NCI-H2029 (cell line): ENCODE data around the gene LRRFIP1.

ENCODE experiments used
- DNase-seq: peaks from one replicate; lab custom pipeline; 2025; lab: John Stamatoyannopoulos, UW

LRRFIP1 gene

DNA sequence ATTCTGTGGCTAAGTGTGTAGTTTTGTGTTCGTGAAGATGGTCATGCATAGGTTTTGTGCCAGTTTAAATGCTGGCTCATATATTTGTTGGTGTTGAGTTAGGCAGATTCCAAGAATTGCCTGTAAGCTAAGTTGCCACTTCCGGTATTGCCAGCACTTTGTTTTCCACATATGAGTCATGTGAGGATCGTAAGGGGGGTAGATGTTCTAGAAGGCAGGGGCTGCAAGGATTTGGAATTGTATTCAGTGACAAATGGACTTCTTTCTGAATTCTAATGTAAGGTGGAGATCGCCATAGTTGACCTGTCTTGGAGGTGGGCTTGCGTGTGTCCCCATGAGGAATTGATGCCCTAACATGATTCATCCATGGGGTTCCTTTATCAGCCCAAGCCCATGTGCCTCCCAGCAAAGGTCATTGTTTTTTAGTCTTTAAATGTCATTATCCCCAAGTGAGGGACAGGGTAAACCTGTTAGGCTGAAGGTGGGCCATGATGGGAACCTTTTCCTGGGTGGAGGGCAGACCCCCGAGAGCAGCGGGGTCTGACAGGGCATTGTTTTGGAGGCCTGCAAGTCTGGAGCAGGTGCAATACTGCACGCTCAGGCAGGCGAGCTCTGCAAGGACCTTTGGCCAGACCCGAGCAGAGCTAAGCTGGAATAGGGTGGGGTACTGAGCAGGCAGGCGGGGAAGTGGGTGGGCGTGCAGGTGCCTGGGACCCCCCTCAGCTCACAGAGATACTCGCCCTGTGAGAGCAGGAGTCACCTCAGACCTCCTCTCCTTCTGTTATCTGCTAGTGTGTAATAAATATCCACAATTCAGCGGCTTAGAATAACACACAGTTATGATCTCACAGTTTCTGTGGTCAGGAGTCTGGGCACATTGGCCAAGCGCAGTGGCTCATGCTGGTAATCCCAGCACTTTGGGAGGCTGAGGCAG is 77.4 kb downstream of the LRRFIP1 start:
- no peak for DNase-seq

DNA sequence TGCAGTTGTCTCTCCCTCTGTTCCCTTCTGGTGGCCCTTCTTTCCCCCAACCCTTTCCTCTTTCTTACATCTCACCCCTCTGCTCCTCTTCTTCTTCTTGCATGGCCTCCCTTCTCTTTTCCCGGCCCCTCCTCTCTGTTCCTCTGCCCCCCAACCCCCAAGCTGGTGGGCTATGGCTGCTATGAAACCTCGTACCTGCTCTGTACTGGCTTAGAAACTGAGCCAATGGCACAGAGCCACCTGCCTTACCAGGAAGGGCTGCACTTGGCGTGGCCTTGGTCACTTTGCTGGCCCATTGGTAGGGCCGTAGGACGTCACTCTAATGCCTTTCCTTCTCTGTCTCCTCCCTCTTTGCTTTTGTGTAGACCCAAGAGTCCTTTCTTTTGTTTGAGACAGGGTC is 78.9 kb downstream of the LRRFIP1 start:
- DNase-seq = no peak

DNA sequence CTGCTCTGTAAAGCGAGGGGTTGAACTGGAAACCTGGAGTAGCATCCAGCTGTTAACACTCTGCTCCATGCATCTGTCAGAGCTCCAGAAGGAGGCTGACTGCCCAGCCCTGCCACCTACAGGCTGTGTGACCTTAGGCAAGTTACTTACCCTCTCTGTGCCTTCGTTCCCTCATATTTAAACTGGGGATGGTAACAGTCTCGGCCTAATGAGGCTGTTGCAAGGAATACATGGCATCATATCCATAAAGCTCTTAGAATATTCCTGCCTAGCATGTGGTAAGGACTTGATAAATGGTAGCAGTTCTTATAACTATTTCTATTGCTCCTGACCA is 80.6 kb downstream of the LRRFIP1 start:
- DNase-seq = no peak

GRCh38 chr2:237708491-237708890 is 81.1 kb downstream of the LRRFIP1 start:
- no peak for DNase-seq

GRCh38 chr2:237708961-237709360 is 81.6 kb downstream of the LRRFIP1 start:
- no peak for DNase-seq

GRCh38 chr2:237711458-237712150 is 84.2 kb downstream of the LRRFIP1 start:
- DNase-seq = no peak

DNA sequence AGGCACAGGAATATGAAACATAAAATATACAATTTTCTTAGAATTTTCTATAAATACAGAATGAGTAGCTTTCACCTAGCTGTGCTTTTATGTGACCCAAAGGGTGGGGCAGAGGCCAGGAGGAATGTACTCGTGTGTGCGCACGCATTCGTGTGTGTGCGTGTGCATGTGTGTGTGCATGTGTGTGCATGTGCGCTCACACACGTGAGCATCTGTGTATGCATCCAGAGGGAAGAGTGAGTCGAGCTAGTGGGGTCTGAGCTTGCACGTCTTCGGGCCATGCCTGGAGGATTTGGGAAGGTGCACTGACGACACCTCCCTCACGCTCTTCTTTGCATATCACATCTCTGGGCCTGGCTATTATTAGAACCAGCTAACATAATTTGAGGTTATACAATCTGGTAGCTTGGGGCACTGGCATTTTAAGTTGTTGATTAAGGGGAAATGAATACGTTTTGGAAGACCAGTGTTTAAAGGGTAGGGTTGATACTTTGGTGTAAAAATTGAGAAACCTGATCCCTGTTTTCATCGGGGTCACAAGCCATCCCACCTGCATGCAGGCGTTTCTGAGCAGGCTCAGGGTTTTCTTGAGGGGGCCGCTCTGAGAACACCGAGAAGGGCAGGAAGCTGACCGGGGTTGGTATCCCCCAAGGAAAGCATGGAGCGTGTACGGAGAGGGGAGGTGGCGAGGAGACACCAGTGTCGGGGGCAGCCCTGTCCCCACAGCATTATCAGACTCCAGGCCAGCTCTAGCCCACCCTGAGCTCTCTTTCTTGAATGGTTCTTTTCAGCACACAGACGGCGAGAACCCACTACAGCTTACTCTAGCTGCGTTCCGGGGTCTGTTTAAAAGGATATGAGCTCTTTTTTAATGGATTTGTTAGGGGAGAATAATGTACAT is 85.3 kb downstream of the LRRFIP1 start:
- DNase-seq = no peak

- DNase-seq = no peak
Observed at GRCh38 chr2:237714690-237715458, 87.5 kb downstream of the LRRFIP1 start.

DNA sequence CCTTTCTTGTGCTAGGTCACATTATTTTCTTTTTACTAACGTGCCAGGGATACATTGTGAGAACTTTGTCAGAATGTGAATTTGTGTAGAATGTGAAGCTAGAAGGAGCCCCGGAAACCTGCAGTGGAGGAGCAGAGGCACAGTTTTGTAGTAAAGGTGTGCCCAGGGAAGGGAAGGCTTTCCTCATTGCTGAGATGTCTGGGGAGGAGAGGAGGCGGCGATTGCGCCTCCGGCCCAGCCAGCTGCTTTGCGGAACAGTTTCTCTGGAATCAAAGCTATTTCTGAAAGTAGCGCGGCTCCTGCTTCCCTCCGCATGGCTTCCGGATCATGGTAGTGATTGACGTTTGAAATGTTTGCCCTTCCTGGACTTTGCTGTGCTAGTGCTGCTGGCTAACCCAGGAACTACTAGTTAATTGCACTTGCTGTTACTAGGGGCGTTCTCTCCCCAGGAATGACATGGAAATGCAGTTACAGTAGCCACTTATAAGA is 88.1 kb downstream of the LRRFIP1 start:
- no peak for DNase-seq

DNA sequence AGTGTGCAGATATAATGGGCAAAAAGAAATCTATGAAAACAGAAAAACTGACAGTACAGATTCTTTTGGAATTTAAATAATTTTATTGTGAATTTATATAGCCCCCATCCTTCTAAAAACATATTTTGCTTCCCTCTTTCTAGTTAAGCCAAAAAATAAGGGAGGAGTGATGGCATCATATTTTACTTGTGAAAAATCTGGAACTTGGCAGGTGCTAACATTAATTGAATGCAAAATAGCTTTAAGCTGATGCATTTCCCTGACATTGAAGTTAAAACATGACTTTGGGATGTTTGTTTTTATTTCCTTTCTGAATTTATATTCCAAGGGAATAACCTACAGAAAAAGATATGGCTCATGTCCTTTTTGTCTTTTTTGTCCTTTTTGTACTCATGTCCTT is 88.6 kb downstream of the LRRFIP1 start:
- DNase-seq = no peak

DNA sequence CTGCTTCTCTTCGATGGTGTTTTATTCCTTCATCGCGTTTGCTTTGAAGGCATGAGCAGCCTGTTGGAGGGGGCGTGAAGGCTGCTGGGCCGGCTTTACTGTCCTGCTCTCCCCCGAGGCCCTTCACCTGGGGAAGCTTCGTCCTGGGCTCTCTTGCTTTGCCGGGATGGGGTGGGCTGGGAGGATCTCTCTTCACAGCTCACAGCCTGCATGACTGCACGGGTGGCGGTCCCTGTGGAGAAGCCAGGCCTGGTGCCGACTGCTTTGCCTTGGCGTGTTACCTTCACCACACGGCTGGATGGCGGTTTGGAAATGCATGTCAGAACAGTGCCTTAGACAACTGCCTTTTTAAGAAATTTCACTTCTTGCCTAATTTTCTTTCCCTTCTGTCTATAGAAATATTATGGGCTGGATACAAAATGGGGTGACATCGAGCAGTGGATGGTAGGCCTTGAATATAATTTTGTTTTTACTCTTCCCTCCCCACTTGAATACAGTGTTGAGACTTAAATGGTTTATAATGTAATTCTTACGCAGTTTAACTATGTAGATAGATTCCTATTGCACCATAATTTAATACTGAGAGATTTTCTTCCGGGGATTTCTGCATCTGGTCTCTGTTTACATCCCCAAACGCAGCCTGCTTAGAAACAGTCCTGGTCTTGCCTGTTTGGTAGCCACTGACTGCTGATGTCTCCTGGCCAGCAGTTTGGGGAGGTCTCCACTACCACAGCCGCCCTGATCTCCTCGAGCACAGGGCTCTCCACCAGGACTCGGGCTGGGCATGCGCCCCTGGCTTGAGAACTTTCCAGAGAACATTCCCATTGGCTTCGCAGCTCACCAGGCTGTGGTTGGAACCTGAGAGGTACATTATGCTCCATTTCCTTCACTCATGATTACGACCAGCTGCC is 90.2 kb downstream of the LRRFIP1 start:
- DNase-seq = no peak

DNA sequence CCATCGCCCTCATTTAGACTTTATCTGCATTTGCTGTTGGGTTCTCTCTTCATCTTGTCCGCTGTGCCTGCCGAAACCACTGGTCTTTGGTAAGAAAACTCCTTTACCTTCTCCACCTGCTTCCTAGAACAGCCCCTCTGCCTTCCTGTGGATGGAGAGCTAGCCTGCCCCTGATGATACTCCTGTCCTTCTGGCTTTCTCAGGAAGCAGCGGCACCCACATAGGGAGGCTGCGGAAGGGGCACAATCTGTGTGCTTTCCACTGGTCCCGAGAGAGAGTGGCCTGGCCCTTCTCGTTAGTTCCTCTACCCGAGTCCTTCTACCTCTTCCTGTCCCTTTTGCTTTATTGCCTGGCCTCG is 90.9 kb downstream of the LRRFIP1 start:
- DNase-seq = no peak

DNA sequence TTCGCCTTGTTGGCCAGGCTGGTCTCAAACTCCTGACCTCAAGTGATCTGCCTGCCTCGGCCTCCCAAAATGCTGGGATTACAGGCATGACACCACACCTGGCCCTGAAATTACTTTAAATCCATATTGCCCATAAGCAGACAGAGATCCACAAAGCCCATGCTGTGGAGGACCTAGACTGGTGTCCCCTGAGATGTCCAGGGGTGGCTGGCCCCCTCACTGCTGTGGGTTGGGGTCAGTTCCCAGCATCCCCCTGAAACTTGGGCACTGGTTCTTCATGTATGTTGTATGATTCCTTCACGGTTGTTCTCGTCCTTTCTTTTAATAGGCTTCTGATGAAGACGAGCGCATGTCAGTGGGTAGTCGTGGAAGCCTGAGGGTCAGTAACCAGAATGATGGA is 93.1 kb downstream of the LRRFIP1 start:
- DNase-seq = no peak

- DNase-seq = no peak
Observed at GRCh38 chr2:237720957-237721356, 93.6 kb downstream of the LRRFIP1 start.

DNA sequence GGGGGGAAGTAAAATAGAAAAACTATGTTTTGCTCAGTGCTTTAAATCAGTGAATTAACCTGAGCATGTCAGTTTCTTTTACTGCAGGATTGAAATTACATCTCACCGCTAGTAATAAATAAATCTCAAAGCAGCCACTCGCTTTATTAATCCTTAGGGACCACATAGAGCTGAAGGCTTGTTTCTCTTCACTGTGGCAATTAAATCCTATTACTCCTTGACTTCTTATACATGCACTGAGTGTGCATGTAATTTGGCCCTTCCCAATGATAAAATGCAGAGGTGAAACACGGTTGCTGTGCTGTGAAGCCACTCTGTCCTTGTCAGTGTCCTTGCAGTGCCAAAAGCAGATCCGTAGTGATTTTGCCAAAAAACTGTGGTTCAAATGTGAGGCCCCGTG is 94.1 kb downstream of the LRRFIP1 start:
- DNase-seq = no peak

GRCh38 chr2:237722616-237723015 is 95.2 kb downstream of the LRRFIP1 start:
- DNase-seq = no peak

DNA sequence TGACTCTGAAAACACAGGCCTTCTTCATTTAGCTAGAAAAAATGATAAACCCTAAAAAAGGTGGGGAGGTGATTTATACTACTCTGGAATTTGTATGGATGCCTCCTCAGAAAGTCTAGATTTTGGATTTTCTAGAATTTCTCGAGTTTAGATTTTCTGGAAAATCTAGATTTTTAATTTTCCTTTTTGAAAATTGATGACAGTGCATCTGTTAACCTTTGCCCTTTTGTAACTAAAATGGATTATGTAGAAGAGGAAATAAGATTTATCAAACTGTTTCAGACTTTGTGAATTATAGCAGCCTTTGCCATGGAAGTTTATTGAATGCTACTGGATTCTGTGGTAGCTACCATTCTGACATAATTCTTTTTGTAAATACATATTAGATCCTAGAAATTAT is 95.6 kb downstream of the LRRFIP1 start:
- DNase-seq = no peak

GRCh38 chr2:237723602-237724001 is 96.2 kb downstream of the LRRFIP1 start:
- DNase-seq = peak; percentile 55

GRCh38 chr2:237724811-237725478 is 97.6 kb downstream of the LRRFIP1 start:
- DNase-seq = peak; percentile 78

- DNase-seq = peak; percentile 18
Observed at GRCh38 chr2:237725661-237726060, 98.3 kb downstream of the LRRFIP1 start.
